ENCODE results near the gene RUVBL2. TPM values are rescaled to one million over a fixed set of nuclear protein-coding genes. Genes with fewer than 3 reads are reported as not detected.

The RUVBL2 gene
- total and polyA plus RNA-seq, 4 donors: 29.6 to 80.1 (median 49.6) TPM

DNA sequence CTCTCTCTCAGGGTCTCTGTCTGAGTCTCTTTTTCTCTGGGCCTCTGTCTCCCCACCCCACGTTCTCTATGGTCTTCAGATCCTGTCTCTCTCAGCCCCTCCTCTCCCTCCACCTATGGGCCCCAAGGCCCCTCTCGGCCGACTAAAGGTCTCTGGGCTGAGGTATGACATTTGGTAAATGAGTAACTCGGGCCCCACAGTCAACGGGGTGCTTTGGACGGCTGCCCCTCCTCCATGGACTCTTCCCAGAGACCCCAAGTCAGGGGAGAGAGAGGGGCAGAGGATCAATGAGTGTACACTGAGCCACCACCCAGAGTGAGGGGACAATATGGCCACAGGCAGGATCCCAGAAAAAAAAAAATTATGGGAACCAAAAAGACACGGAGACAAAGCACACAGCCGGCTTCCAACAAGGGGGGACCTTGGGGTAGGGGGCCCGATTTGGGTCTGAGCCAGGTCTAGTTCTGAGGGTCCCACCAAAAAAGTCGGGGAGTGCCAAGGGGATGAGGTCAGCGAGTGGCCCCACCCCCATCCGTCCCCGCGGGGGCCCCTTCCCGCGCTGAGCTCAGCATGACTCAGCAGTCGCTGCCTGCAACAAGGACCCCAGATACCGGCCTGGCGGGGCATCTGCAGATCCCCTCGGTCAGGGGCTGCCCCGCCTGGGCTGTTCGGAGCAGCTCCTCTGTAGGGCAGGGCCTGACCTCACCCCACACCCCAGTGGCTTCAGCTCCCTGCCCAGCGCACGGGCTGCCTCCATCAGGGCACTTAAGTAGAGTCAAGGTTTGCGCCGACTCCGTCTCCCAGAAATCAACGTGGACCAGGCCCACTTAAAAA, 30.1 kb upstream of the RUVBL2 start:
- peak overlapping the region; percentile 53 to 69 (median 64) for H3K4me3 ChIP-seq (ENCODE audit: low read depth in 1 of 3, low read length in 3 of 3)
- no peaks in the 10 kb centered on the region for H3K9me3 ChIP-seq (ENCODE audit: control insufficient read depth in 4 of 4, low read length in 3 of 4)
- DNase-seq (ENCODE audit: low spot score): peak; percentile 92
- WGBS: 4% methylated on average over 28 of the region's 28 CpGs
- H3K27me3 ChIP-seq (ENCODE audit: control insufficient read depth in 4 of 4, insufficient read depth in 4 of 4, low read length in 3 of 4): no peaks in the 10 kb centered on the region
- TF ChIP-seq ZBTB33 (IDR thresholded peaks at IDR 0.05) (no peak), RAD21 (IDR thresholded peaks at IDR 0.05) (peak in 1 of 2 donors; percentile 19), ATF3 (IDR thresholded peaks at IDR 0.05) (no peak), TAF1 (conservative IDR thresholded peaks at IDR 0.05) (peak; percentile 78), CTCF (IDR thresholded peaks at IDR 0.05; ENCODE audit: low read depth, low read length, missing input control) (no peak), MAX (IDR thresholded peaks at IDR 0.05) (peak; percentile 12), HNF4G (IDR thresholded peaks at IDR 0.05) (peak; percentile 49), HNF4A (conservative IDR thresholded peaks at IDR 0.05) (peak; percentile 60), YY1 (IDR thresholded peaks at IDR 0.05) (peak; percentile 81), NR2F2 (IDR thresholded peaks at IDR 0.05) (peak; percentile 21), RXRA (IDR thresholded peaks at IDR 0.05) (peak; percentile 4 to 43), EGR1 (IDR thresholded peaks at IDR 0.05; ENCODE audit: low read depth in 2 of 2) (peak in 1 of 2 donors; percentile 4), FOXA2 (IDR thresholded peaks at IDR 0.05) (peak; percentile 4), FOXA1 (IDR thresholded peaks at IDR 0.05) (no peak), JUND (IDR thresholded peaks at IDR 0.05) (peak; percentile 77 to 81), SP1 (IDR thresholded peaks at IDR 0.05) (peak; percentile 69)
- TF ChIP-seq, protein P1, sequence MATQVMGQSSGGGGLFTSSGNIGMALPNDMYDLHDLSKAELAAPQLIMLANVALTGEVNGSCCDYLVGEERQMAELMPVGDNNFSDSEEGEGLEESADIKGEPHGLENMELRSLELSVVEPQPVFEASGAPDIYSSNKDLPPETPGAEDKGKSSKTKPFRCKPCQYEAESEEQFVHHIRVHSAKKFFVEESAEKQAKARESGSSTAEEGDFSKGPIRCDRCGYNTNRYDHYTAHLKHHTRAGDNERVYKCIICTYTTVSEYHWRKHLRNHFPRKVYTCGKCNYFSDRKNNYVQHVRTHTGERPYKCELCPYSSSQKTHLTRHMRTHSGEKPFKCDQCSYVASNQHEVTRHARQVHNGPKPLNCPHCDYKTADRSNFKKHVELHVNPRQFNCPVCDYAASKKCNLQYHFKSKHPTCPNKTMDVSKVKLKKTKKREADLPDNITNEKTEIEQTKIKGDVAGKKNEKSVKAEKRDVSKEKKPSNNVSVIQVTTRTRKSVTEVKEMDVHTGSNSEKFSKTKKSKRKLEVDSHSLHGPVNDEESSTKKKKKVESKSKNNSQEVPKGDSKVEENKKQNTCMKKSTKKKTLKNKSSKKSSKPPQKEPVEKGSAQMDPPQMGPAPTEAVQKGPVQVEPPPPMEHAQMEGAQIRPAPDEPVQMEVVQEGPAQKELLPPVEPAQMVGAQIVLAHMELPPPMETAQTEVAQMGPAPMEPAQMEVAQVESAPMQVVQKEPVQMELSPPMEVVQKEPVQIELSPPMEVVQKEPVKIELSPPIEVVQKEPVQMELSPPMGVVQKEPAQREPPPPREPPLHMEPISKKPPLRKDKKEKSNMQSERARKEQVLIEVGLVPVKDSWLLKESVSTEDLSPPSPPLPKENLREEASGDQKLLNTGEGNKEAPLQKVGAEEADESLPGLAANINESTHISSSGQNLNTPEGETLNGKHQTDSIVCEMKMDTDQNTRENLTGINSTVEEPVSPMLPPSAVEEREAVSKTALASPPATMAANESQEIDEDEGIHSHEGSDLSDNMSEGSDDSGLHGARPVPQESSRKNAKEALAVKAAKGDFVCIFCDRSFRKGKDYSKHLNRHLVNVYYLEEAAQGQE (IDR thresholded peaks at IDR 0.05): peak; percentile 88
- peaks cover 0 to 5% (median 1%) of the 10 kb centered on the region in 4 donors for H3K36me3 ChIP-seq (ENCODE audit: control insufficient read depth in 4 of 4, insufficient read depth in 3 of 4, low read depth in 1 of 4, low read length in 3 of 4)
- H3K9ac ChIP-seq (ENCODE audit: low read depth in 1 of 2, low read length in 2 of 2): peak overlapping the region; percentile 92
- peaks cover 7 to 32% (median 20%) of the 10 kb centered on the region in 4 donors for H3K4me1 ChIP-seq (ENCODE audit: control insufficient read depth in 4 of 4, insufficient read depth in 4 of 4, low read length in 3 of 4)
- peak overlapping the region; percentile 90 to 96 for H3K27ac ChIP-seq (ENCODE audit: low read depth in 1 of 2, low read length in 2 of 2)
